Measurements from ENCODE around the gene PTPRZ1. TPM values are rescaled to one million over a fixed set of nuclear protein-coding genes. Genes with fewer than 3 reads are reported as not detected.

PTPRZ1 gene
- total and polyA plus RNA-seq, 4 experiments from 2014 or later = not detected

- Mint-ChIP-seq H3K27ac (no peak overlapping the region), H3K36me3 (no peaks in the 10 kb centered on the region), H3K9me3 (peaks cover 0 to 4% (median 0%) of the 10 kb centered on the region in 8 donors), H3K4me3 (no peak overlapping the region), H3K27me3 (no peaks in the 10 kb centered on the region), H3K4me1 (no peaks in the 10 kb centered on the region)
- Histone ChIP-seq H3K4me1 (ENCODE audit: insufficient read depth, low read length) (no peaks in the 10 kb centered on the region), H3K4me3 (ENCODE audit: low read length in 2 of 2) (no peak overlapping the region), H3K27ac (ENCODE audit: low read depth, low read length) (no peak overlapping the region), H3K27me3 (ENCODE audit: insufficient read depth, low read length) (no peaks in the 10 kb centered on the region), H3K36me3 (ENCODE audit: insufficient read depth, low read length) (no peaks in the 10 kb centered on the region), H3K9me3 (ENCODE audit: control insufficient read depth in 1 of 2, low read length in 2 of 2) (no peaks in the 10 kb centered on the region)
- ChIA-PET CTCF (ENCODE audit: partially characterized antibody) (no interaction called here), POLR2A (ENCODE audit: partially characterized antibody) (no interaction called here)
- no peak for DNase-seq
- intact Hi-C loops (cut with micrococcal nuclease) = no loop called here
These were observed 197.1 kb downstream of the PTPRZ1 start for GRCh38 chr7:122070062-122070461.

GRCh38 chr7:122070834-122071233 lies 197.9 kb downstream of the PTPRZ1 start:
- H3K27ac ChIP-seq (ENCODE audit: low read depth, low read length) = no peak overlapping the region
- no peak for DNase-seq
- intact Hi-C loops (cut with micrococcal nuclease) = no loop called here
- H3K4me1 ChIP-seq (ENCODE audit: insufficient read depth, low read length) = no peaks in the 10 kb centered on the region
- H3K27me3 Mint-ChIP-seq = no peaks in the 10 kb centered on the region
- ChIA-PET CTCF (ENCODE audit: partially characterized antibody) (no interaction called here), POLR2A (ENCODE audit: partially characterized antibody) (no interaction called here)
- no peaks in the 10 kb centered on the region for H3K9me3 ChIP-seq (ENCODE audit: control insufficient read depth in 1 of 2, low read length in 2 of 2)
- H3K36me3 Mint-ChIP-seq = no peaks in the 10 kb centered on the region
- H3K9me3 Mint-ChIP-seq = peaks cover 0 to 7% (median 1%) of the 10 kb centered on the region in 8 donors
- H3K27me3 ChIP-seq (ENCODE audit: insufficient read depth, low read length) = no peaks in the 10 kb centered on the region
- H3K4me3 Mint-ChIP-seq = no peak overlapping the region
- no peak overlapping the region for H3K27ac Mint-ChIP-seq
- no peak overlapping the region for H3K4me3 ChIP-seq (ENCODE audit: low read length in 2 of 2)
- no peaks in the 10 kb centered on the region for H3K36me3 ChIP-seq (ENCODE audit: insufficient read depth, low read length)
- no peaks in the 10 kb centered on the region for H3K4me1 Mint-ChIP-seq

- CTCF ChIA-PET (ENCODE audit: partially characterized antibody) = no interaction called here
- intact Hi-C loops (cut with micrococcal nuclease) = no loop called here
- H3K36me3 Mint-ChIP-seq = peaks cover 0 to 5% of the 10 kb centered on the region in 2 donors
- H3K9me3 ChIP-seq (ENCODE audit: control insufficient read depth in 1 of 2, low read length in 2 of 2) = no peaks in the 10 kb centered on the region
- no peak overlapping the region for H3K27ac ChIP-seq (ENCODE audit: low read depth, low read length)
- no peaks in the 10 kb centered on the region for H3K4me1 Mint-ChIP-seq
- H3K27me3 ChIP-seq (ENCODE audit: insufficient read depth, low read length) = no peaks in the 10 kb centered on the region
- H3K9me3 Mint-ChIP-seq = peaks cover 0 to 7% (median 1%) of the 10 kb centered on the region in 8 donors
- POLR2A ChIA-PET (ENCODE audit: partially characterized antibody) = no interaction called here
- no peaks in the 10 kb centered on the region for H3K4me1 ChIP-seq (ENCODE audit: insufficient read depth, low read length)
- no peaks in the 10 kb centered on the region for H3K27me3 Mint-ChIP-seq
- no peak overlapping the region for H3K4me3 Mint-ChIP-seq
- no peak overlapping the region for H3K4me3 ChIP-seq (ENCODE audit: low read length in 2 of 2)
- DNase-seq = no peak
- no peaks in the 10 kb centered on the region for H3K36me3 ChIP-seq (ENCODE audit: insufficient read depth, low read length)
- no peak overlapping the region for H3K27ac Mint-ChIP-seq
These were observed 199.3 kb downstream of the PTPRZ1 start for GRCh38 chr7:122072272-122072671.

GRCh38 chr7:122072924-122073599 lies 200.1 kb downstream of the PTPRZ1 start:
- Mint-ChIP-seq H3K27me3 (no peaks in the 10 kb centered on the region), H3K4me3 (no peak overlapping the region), H3K36me3 (peaks cover 0 to 5% of the 10 kb centered on the region in 2 donors), H3K9me3 (peaks cover 0 to 7% (median 2%) of the 10 kb centered on the region in 8 donors), H3K4me1 (no peaks in the 10 kb centered on the region), H3K27ac (no peak overlapping the region)
- POLR2A ChIA-PET (ENCODE audit: partially characterized antibody) = no interaction called here
- DNase-seq = no peak
- no peak overlapping the region for H3K4me3 ChIP-seq (ENCODE audit: low read length in 2 of 2)
- H3K27me3 ChIP-seq (ENCODE audit: insufficient read depth, low read length) = no peaks in the 10 kb centered on the region
- intact Hi-C loops (cut with micrococcal nuclease) = no loop called here
- no peaks in the 10 kb centered on the region for H3K4me1 ChIP-seq (ENCODE audit: insufficient read depth, low read length)
- H3K36me3 ChIP-seq (ENCODE audit: insufficient read depth, low read length) = no peaks in the 10 kb centered on the region
- H3K9me3 ChIP-seq (ENCODE audit: control insufficient read depth in 1 of 2, low read length in 2 of 2) = no peaks in the 10 kb centered on the region
- H3K27ac ChIP-seq (ENCODE audit: low read depth, low read length) = no peak overlapping the region
- CTCF ChIA-PET (ENCODE audit: partially characterized antibody) = no interaction called here

- H3K4me1 Mint-ChIP-seq = no peaks in the 10 kb centered on the region
- H3K4me1 ChIP-seq (ENCODE audit: insufficient read depth, low read length) = no peaks in the 10 kb centered on the region
- peaks cover 0 to 8% of the 10 kb centered on the region in 2 donors for H3K36me3 Mint-ChIP-seq
These were observed 200.7 kb downstream of the PTPRZ1 start for GRCh38 chr7:122073635-122074034.

GRCh38 chr7:122082160-122082559 lies 209.2 kb downstream of the PTPRZ1 start:
- DNase-seq = no peak
- Histone ChIP-seq H3K4me3 (ENCODE audit: low read length in 2 of 2) (no peak overlapping the region), H3K4me1 (ENCODE audit: insufficient read depth, low read length) (no peaks in the 10 kb centered on the region), H3K9me3 (ENCODE audit: control insufficient read depth in 1 of 2, low read length in 2 of 2) (no peaks in the 10 kb centered on the region), H3K36me3 (ENCODE audit: insufficient read depth, low read length) (no peaks in the 10 kb centered on the region), H3K27me3 (ENCODE audit: insufficient read depth, low read length) (no peaks in the 10 kb centered on the region), H3K27ac (ENCODE audit: low read depth, low read length) (no peak overlapping the region)
- H3K4me1 Mint-ChIP-seq = no peaks in the 10 kb centered on the region
- no peak overlapping the region for H3K4me3 Mint-ChIP-seq
- peaks cover 0 to 9% of the 10 kb centered on the region in 2 donors for H3K36me3 Mint-ChIP-seq
- CTCF ChIA-PET (ENCODE audit: partially characterized antibody) = no interaction called here
- H3K27ac Mint-ChIP-seq = no peak overlapping the region
- POLR2A ChIA-PET (ENCODE audit: partially characterized antibody) = no interaction called here
- intact Hi-C loops (cut with micrococcal nuclease) = no loop called here
- H3K27me3 Mint-ChIP-seq = no peaks in the 10 kb centered on the region
- peaks cover 0 to 4% (median 0%) of the 10 kb centered on the region in 8 donors for H3K9me3 Mint-ChIP-seq

More at GRCh38 chr7:122073635-122074034, 200.7 kb downstream of the PTPRZ1 start:
- no peaks in the 10 kb centered on the region for H3K27me3 ChIP-seq (ENCODE audit: insufficient read depth, low read length)
- H3K4me3 ChIP-seq (ENCODE audit: low read length in 2 of 2) = no peak overlapping the region
- ChIA-PET POLR2A (ENCODE audit: partially characterized antibody) (no interaction called here), CTCF (ENCODE audit: partially characterized antibody) (no interaction called here)
- no peak overlapping the region for H3K27ac ChIP-seq (ENCODE audit: low read depth, low read length)
- H3K36me3 ChIP-seq (ENCODE audit: insufficient read depth, low read length) = no peaks in the 10 kb centered on the region
- H3K27me3 Mint-ChIP-seq = no peaks in the 10 kb centered on the region
- DNase-seq = no peak
- intact Hi-C loops (cut with micrococcal nuclease) = no loop called here
- peaks cover 0 to 7% (median 2%) of the 10 kb centered on the region in 8 donors for H3K9me3 Mint-ChIP-seq
- no peak overlapping the region for H3K27ac Mint-ChIP-seq
- H3K9me3 ChIP-seq (ENCODE audit: control insufficient read depth in 1 of 2, low read length in 2 of 2) = no peaks in the 10 kb centered on the region
- no peak overlapping the region for H3K4me3 Mint-ChIP-seq

GRCh38 chr7:122082670-122083069 lies 209.7 kb downstream of the PTPRZ1 start:
- H3K4me1 ChIP-seq (ENCODE audit: insufficient read depth, low read length) = no peaks in the 10 kb centered on the region
- H3K27me3 ChIP-seq (ENCODE audit: insufficient read depth, low read length) = no peaks in the 10 kb centered on the region
- Mint-ChIP-seq H3K4me3 (no peak overlapping the region), H3K27ac (no peak overlapping the region), H3K4me1 (no peaks in the 10 kb centered on the region), H3K9me3 (peaks cover 0 to 3% (median 0%) of the 10 kb centered on the region in 8 donors), H3K27me3 (no peaks in the 10 kb centered on the region), H3K36me3 (peaks cover 0 to 9% of the 10 kb centered on the region in 2 donors)
- H3K9me3 ChIP-seq (ENCODE audit: control insufficient read depth in 1 of 2, low read length in 2 of 2) = no peaks in the 10 kb centered on the region
- H3K4me3 ChIP-seq (ENCODE audit: low read length in 2 of 2) = no peak overlapping the region
- CTCF ChIA-PET (ENCODE audit: partially characterized antibody) = no interaction called here
- H3K27ac ChIP-seq (ENCODE audit: low read depth, low read length) = no peak overlapping the region
- DNase-seq = no peak
- no peaks in the 10 kb centered on the region for H3K36me3 ChIP-seq (ENCODE audit: insufficient read depth, low read length)
- POLR2A ChIA-PET (ENCODE audit: partially characterized antibody) = no interaction called here
- intact Hi-C loops (cut with micrococcal nuclease) = no loop called here
